Measurements from ENCODE around the gene TPSAB1. TPM values are rescaled to one million over a fixed set of nuclear protein-coding genes. Genes with fewer than 3 reads are reported as not detected.

Gene TPSAB1
- total RNA-seq, 1 experiment from 2014 or later: 0.25 TPM

GRCh38 chr16:1199347-1200013 lies 41.0 kb upstream of the TPSAB1 start (continued):
- TF ChIP-seq ZBTB33 (IDR thresholded peaks at IDR 0.05; ENCODE audit: extremely low read depth, insufficient replicate concordance, low read length): no peak
- TF ChIP-seq EZH2phosphoT487 (IDR thresholded peaks at IDR 0.05; ENCODE audit: borderline replicate concordance): no peak
- no peak for TF ChIP-seq SRF (IDR thresholded peaks at IDR 0.05; ENCODE audit: low read depth)
- TF ChIP-seq EGR1 (IDR thresholded peaks at IDR 0.05; ENCODE audit: low read depth): no peak
- no peak for TF ChIP-seq ATF3 (IDR thresholded peaks at IDR 0.05)
- TF ChIP-seq SIN3A (IDR thresholded peaks at IDR 0.05; ENCODE audit: low read depth): no peak

GRCh38 chr16:1200014-1200627 lies 40.4 kb upstream of the TPSAB1 start:
- Histone ChIP-seq H3K4me2 (ENCODE audit: low read length) (no peak overlapping the region), H3K9ac (ENCODE audit: low read length) (no peak overlapping the region), H4K20me1 (ENCODE audit: insufficient read depth) (no peaks in the 10 kb centered on the region), H2AFZ (ENCODE audit: low read depth, low read length, poor library complexity, severe bottlenecking) (no peak overlapping the region), H3K27me3 (ENCODE audit: insufficient read depth, low read length) (no peaks in the 10 kb centered on the region), H3K4me3 (replicated peaks in 1 of 2; ENCODE audit: low read depth in 1 of 2, low read length in 2 of 2) (no peak overlapping the region), H3K4me1 (ENCODE audit: control insufficient read depth in 1 of 2, insufficient read depth in 2 of 2, low read length in 2 of 2) (peaks cover 0 to 16% of the 10 kb centered on the region in 2 experiments; a peak in 2 of 4 replicates), H3K9me3 (ENCODE audit: control insufficient read depth in 1 of 2, insufficient read depth in 1 of 2, low read depth in 1 of 2, low read length in 2 of 2) (no peaks in the 10 kb centered on the region), H3K79me2 (ENCODE audit: insufficient read depth, low read length) (no peaks in the 10 kb centered on the region), H3K36me3 (ENCODE audit: control insufficient read depth in 1 of 2, insufficient read depth in 2 of 2, low read length in 2 of 2) (no peaks in the 10 kb centered on the region), H3K9me2 (ENCODE audit: insufficient read depth) (no peaks in the 10 kb centered on the region), H3K27ac (ENCODE audit: low read depth, low read length) (no peak overlapping the region)
- TF ChIP-seq ATF3 (IDR thresholded peaks at IDR 0.05): no peak
- TF ChIP-seq TCF7L2 (IDR thresholded peaks at IDR 0.05; ENCODE audit: borderline replicate concordance, extremely low read depth, insufficient read depth, insufficient read length): no peak
- no peak for TF ChIP-seq ZFX (IDR thresholded peaks at IDR 0.05)
- TF ChIP-seq SRF (IDR thresholded peaks at IDR 0.05; ENCODE audit: low read depth): no peak
- no peak for TF ChIP-seq RAD21 (IDR thresholded peaks at IDR 0.05; ENCODE audit: low read depth)
- TF ChIP-seq MAX (IDR thresholded peaks at IDR 0.05): no peak
- no peak for TF ChIP-seq ELF1 (IDR thresholded peaks at IDR 0.05; ENCODE audit: borderline replicate concordance, low read depth)
- TF ChIP-seq POLR2AphosphoS5 (IDR thresholded peaks at IDR 0.05; ENCODE audit: low read depth, low read length): no peak
- TF ChIP-seq ZBTB33 (IDR thresholded peaks at IDR 0.05; ENCODE audit: extremely low read depth, insufficient replicate concordance, low read length): no peak
- TF ChIP-seq POLR2A (IDR thresholded peaks at IDR 0.05; ENCODE audit: borderline replicate concordance, extremely low read depth, insufficient read depth, insufficient read length): no peak
- no peak for TF ChIP-seq CBX3 (IDR thresholded peaks at IDR 0.05; ENCODE audit: low read depth)
- TF ChIP-seq FOSL1 (IDR thresholded peaks at IDR 0.05; ENCODE audit: low read depth): no peak
- TF ChIP-seq ZNF274 (IDR thresholded peaks at IDR 0.05; ENCODE audit: low read depth, low read length): no peak
- no peak for TF ChIP-seq CEBPB (IDR thresholded peaks at IDR 0.05; ENCODE audit: low read depth)
- no peak for ATAC-seq
- ChIA-PET POLR2A (no interaction called here), CTCF (no interaction called here), RAD21 (ENCODE audit: low non-redundant PET in 1 of 2, low total read pairs in 2 of 2, uncharacterized antibody in 2 of 2, unreplicated experiment in 2 of 2) (no interaction called here)
- BruUV-seq (replicated peaks): no TSS peak
- intact Hi-C loops (cut with micrococcal nuclease): no loop called here
- no peak for DNase-seq (ENCODE audit: low read depth, low spot score)

Measured in HCT116 (cell line).